ENCODE results near the gene UTP3.
"Not testable (repeated sequence)": the region's sequence is repeated elsewhere in the genome, so short reads cannot be mapped to it uniquely, and the experiment has no call there.

UTP3 gene

DNA sequence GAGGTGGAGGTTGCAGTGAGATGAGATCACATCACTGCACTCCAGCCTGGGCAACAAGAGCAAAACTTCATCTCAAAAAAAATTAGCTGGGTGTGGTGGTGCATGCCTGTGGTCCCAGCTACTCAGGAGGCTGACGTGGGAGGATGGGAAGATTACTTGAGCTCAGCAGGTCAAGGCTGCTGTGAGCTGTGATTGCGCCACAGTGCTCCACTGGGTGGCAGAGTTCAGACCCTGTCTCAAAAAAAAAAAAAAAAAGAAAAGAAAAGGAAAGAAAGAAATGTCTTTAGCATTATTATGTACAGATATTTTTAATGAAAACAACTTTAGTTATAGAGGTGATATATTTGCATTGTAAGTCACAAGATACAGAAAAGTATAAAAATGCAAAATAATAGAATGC is 47.6 kb downstream of the UTP3 start:
- H3K27ac ChIP-seq = not testable (repeated sequence)
- TF ChIP-seq CTCF (conservative IDR thresholded peaks at IDR 0.05) = peak; percentile 89

DNA sequence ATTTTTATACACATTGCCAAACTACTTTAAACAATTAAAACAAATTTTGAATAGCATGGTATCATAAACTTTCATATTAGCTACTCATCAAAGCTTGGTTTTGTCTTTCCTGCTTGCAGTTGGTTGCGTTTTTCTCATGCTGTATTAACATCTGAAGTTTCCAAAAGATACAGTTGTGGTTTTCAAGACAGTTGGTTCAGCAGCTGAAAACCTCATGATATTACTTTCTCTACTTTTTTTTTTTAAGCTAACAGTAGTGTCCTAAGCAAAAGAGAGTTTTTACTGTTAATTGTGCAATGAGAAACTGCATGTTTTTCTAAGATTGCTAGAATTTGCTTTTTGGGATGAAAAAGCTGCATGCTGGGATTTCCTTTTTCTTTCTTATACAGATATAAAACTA is 48.7 kb downstream of the UTP3 start:
- TF ChIP-seq CTCF (conservative IDR thresholded peaks at IDR 0.05) = no peak
- no peak overlapping the region for H3K27ac ChIP-seq

DNA sequence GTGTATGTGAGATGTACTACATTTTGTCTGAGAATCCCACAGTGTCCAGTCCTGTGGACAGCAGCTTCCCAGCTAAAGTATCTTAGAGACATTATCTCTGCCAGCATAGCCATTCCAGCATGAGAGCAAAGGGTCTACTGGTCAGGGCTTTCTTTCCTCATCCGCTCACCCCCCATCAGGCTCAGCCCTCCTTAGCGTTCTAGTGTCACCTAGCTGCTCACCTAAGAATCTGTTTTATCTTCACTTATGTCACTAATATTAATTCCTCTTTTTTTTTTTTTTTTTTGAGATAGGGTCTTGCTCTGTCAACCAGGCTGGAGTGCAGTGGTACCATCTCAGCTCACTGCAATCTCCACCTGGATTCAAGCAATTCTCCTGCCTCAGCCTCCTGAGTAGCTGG is 49.1 kb downstream of the UTP3 start:
- TF ChIP-seq CTCF (conservative IDR thresholded peaks at IDR 0.05) = no peak
- H3K27ac ChIP-seq = no peak overlapping the region

GRCh38 chr4:70739496-70740337 is 51.4 kb downstream of the UTP3 start:
- no peak overlapping the region for H3K27ac ChIP-seq
- TF ChIP-seq CTCF (conservative IDR thresholded peaks at IDR 0.05) = no peak

All from VCaP (cell line).